GM21528 (cell line): ENCODE data around the gene C10orf88.
"Not testable (repeated sequence)": the region's sequence is repeated elsewhere in the genome, so short reads cannot be mapped to it uniquely, and the experiment has no call there.

Experiments used
- ATAC-seq: cut with Tn5 transposase; IDR thresholded peaks from one replicate; pipeline ENCODE4 v1.9.1; 2021; ENCODE audit warnings: mild to moderate bottlenecking, moderate library complexity; ENCODE audit not compliant: unreplicated experiment, low FRiP score

Gene C10orf88

GRCh38 chr10:122966879-122967278, 12.9 kb upstream of the C10orf88 start:
- ATAC-seq: no peak

GRCh38 chr10:122962405-122962804, 8.4 kb upstream of the C10orf88 start:
- no peak for ATAC-seq

- no peak for ATAC-seq
Measured at GRCh38 chr10:122957474-122957873, 3.4 kb upstream of the C10orf88 start.

GRCh38 chr10:122955892-122956291, 1.9 kb upstream of the C10orf88 start:
- no peak for ATAC-seq

GRCh38 chr10:122954731-122955050, 664 bp upstream of the C10orf88 start:
- no peak for ATAC-seq

- no peak for ATAC-seq
Measured at GRCh38 chr10:122949296-122949695, 4.7 kb downstream of the C10orf88 start.

- no peak for ATAC-seq
Measured at GRCh38 chr10:122939856-122940543, 14.0 kb downstream of the C10orf88 start.

GRCh38 chr10:122939133-122939855, 14.7 kb downstream of the C10orf88 start:
- no peak for ATAC-seq

GRCh38 chr10:122931088-122931906, 22.7 kb downstream of the C10orf88 start:
- ATAC-seq: no peak

GRCh38 chr10:122930140-122930539, 23.9 kb downstream of the C10orf88 start:
- ATAC-seq: no peak

GRCh38 chr10:122915700-122916099, 38.3 kb downstream of the C10orf88 start:
- no peak for ATAC-seq

GRCh38 chr10:122911889-122912484, 42.0 kb downstream of the C10orf88 start:
- ATAC-seq: no peak

- ATAC-seq: no peak
Measured at GRCh38 chr10:122910310-122910709, 43.7 kb downstream of the C10orf88 start, which contains the start of gene FAM24A. TSS of gene FAM24A (plus strand) at chr10:122910610. CDS start at chr10:122911635, 1,025 bp downstream.

GRCh38 chr10:122903861-122904260, 50.2 kb downstream of the C10orf88 start:
- not testable (repeated sequence) for ATAC-seq

GRCh38 chr10:122894261-122894944, 59.6 kb downstream of the C10orf88 start:
- ATAC-seq: no peak

- no peak for ATAC-seq
Measured at GRCh38 chr10:122884166-122884565, 69.9 kb downstream of the C10orf88 start.

GRCh38 chr10:122882766-122883165, 71.3 kb downstream of the C10orf88 start:
- ATAC-seq: no peak
